Stimulated activated naive CD8-positive, alpha-beta T cell treated with anti-CD3 and anti-CD28 coated beads, Interleukin-15, Interleukin-2, amounts not matched to agents 100 U/mL and 50 U/mL, for 24 hours (primary cell): ENCODE results near the gene MYRFL.

Experiments
- ATAC-seq: fragments of 150-1000 bp; cut with Tn5 transposase; one replicate; pipeline ENCODE4 v1.10.0; 2021
- DNase-seq: peaks from one replicate; pipeline ENCODE4 v3.0.0; 2021

The MYRFL gene

GRCh38 chr12:69932676-69933552, 107.9 kb downstream of the MYRFL start:
- ATAC-seq = no peak

GRCh38 chr12:69934011-69934410, 109.0 kb downstream of the MYRFL start:
- DNase-seq (no peak), ATAC-seq (no peak)

More at GRCh38 chr12:69932676-69933552, 107.9 kb downstream of the MYRFL start:
- no peak for DNase-seq

- DNase-seq (no peak), ATAC-seq (no peak)
These were observed 110.6 kb downstream of the MYRFL start for GRCh38 chr12:69935651-69936100.

- ATAC-seq (no peak), DNase-seq (no peak)
These were observed 111.2 kb downstream of the MYRFL start for GRCh38 chr12:69936214-69936731.

DNA sequence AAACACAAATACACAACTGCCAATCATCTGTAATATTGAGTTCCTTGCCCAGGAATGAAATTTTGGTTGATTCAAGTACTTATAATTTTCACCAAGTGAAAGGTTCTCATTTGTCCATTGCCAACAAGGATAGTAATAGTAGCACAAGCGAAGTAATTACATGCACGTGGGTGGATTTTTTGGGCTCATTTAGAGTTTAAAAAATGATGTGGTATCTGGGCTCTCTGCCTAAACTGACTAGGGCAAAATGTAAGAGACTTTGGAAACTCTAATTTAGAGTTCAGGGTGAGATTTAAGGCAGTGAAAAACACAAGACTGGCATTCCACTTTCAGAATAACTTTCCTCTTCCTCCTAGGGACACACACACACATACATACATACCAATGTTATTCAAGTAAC, 111.7 kb downstream of the MYRFL start:
- DNase-seq = no peak
- ATAC-seq = no peak

DNA sequence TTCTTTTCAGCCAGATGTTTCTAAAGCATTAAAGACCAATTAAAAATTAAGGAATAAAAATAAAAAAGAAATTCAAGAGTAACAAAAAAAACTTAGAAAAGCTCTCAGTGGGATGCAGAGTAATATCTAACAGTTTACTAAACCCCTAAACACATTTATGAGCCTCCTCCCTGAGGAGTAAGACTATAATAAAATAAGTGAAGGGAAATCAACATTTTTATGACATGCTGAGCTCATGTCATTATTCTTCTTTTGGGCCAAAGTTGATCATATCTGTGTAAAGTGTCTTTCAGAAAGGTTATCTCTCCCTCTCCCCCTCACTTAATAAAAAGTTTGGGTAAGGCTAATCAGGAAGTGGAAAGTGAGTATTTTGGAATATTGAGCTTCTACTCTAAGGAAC, 122.1 kb downstream of the MYRFL start:
- DNase-seq (no peak), ATAC-seq (no peak)

DNA sequence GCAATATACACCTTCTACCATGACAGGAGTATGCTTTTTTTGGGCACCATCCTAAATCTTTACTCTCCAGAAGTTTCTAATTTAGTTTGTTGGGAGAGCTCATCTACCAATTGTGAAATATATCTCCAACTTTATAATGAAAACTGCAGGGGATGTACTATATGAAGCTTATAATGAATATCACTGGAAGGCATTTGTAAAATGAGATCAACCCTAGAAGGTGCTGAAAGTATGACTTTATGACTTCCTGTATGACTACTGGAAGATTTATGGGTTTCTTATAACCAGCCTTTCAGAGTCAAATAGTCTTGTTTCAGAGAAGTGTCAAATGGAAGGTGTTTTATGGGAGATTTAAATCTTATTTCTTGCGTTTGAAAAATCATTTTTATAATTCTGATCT, 122.9 kb downstream of the MYRFL start:
- ATAC-seq (no peak), DNase-seq (no peak)

- ATAC-seq = no peak
- DNase-seq = no peak
These were observed 123.8 kb downstream of the MYRFL start for GRCh38 chr12:69948851-69949250.

DNA sequence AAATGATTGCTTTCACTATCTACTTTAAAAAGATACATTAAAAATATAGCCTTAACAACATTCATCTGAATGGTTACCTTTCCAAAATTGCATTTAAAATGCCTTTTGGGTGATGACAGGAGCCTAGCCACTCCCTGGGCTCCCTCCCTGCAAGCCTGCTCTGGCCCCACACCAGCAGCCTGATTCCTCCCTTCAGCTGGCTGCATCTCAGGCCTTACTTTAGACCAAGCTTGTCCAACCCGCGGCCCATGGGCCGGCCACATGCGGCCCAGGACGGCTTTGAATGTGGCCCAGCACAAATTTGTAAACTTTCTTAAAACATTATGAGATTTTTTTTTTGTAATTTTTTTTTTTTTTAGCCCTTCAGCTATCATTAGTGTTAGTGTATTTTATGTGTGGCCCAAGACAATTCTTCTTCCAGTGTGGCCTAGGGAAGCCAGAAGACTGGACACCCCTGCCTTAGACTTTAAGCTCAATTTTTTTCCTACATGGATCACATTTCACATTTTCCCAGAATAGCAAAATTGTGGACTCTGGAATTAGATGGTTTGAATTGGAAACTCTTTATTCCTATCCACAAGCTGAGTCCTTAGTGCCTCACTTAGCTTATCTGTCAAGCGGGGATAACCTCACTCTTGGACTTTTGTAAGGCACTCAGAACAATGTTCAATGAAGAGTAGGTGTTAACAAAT, 124.4 kb downstream of the MYRFL start:
- no peak for DNase-seq
- no peak for ATAC-seq

- DNase-seq (no peak), ATAC-seq (no peak)
These were observed 126.1 kb downstream of the MYRFL start for GRCh38 chr12:69951108-69951507.

GRCh38 chr12:69952890-69953289, 127.9 kb downstream of the MYRFL start:
- no peak for ATAC-seq
- DNase-seq = no peak

DNA sequence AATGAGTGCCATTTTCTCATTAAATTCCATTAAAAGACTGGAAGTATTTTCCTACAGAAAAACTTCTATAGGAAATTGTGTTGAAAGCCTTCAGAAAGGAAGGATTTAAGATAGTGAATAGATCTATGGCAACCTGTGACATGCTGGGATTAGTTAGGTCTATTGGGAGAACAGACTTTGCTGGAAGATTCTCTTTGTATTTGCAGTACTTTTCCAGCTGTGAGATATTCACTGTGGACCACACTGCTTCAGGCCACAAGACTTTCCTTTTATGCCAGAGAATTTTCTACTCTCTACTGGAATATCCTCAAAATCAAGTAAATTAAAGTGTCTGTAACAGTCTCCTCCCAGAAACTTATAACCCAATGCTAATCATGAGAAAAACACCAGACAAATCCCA, 136.2 kb downstream of the MYRFL start:
- DNase-seq = no peak
- ATAC-seq = no peak

DNA sequence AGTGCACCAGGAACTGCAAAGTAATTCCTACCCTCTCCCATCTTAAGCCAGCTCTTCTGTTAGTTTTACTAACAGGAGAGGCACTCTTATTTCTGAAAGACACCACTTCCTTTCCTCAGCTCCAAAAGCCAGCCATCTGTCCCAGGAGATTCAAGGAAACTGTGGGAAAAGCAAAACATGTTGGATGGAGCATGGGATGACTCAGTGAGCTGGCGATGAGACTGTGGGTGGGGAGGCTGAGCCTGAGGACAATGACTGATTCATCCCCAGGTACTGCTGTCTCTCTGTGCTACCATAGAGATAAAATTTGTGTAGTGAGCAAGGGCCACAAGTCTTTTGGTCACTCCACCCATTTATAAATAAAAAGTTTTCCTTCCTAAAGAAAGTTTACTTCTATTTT, 141.4 kb downstream of the MYRFL start:
- ATAC-seq = no peak
- DNase-seq = no peak

DNA sequence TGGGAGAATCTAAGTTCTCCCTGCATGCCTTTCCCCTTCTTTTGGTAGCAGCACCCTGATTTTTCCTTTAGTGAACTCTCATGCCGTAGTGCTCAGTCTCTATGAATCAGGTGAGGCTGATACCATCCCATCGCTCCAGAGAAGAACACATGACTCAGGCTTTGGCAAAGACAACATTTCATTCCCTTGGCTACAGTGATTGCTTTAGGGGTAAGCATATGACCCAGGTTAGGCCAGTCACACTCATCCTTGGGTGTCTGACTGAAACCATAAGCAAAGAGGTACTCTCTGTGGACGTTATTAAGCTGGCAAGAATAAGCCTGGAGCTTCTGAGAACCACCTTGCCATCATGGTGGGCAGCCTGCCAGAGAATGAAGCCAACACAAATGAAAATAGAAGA, 141.8 kb downstream of the MYRFL start:
- DNase-seq (no peak), ATAC-seq (no peak)

- DNase-seq (no peak), ATAC-seq (no peak)
These were observed 144.0 kb downstream of the MYRFL start for GRCh38 chr12:69969011-69969410.

DNA sequence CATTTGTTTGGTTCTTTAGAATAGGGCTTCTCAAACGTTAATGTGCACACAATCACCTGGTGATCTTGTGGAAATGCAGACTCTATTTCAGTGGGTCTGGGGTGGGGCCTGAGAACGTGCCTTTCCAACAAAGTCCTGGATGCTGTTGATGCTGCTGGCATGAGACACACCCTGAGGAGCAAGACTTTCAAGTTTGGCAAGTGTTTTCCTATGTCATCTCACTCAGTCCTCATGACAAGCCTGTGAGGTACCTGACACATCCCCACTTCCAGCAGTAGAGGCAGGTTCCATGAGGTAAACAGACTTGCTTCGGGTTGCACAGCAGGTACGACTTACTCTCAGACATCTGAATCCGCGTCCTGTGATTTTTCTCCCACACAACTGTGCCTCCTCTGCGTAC, 147.1 kb downstream of the MYRFL start:
- no peak for DNase-seq
- ATAC-seq = no peak

DNA sequence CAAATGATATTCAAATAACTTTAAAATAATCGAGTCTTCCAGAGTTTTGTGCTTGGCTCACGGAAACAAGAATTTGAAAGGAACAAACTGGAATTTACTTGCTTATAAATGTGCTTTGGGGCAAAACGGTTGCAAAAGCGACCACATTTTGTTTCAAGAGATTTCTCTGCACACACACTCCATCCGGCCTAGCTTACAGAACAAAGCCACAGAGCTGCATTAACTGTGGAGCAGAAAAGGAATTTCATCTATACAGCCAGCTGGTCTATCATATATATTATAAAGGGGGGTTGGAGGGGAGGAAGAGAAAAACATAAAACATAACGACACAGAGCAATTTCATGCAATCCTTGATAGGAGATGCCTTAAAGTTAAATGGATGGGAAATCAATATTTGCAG, 153.0 kb downstream of the MYRFL start:
- ATAC-seq = no peak

GRCh38 chr12:69981881-69982475, 157.0 kb downstream of the MYRFL start:
- no peak for ATAC-seq
- no peak for DNase-seq

More for the DNA sequence above, 153.0 kb downstream of the MYRFL start:
- no peak for DNase-seq

GRCh38 chr12:69984241-69984640, 159.2 kb downstream of the MYRFL start:
- DNase-seq = no peak
- no peak for ATAC-seq

- peak; percentile 14 for DNase-seq
- ATAC-seq = no peak
These were observed 160.6 kb downstream of the MYRFL start for GRCh38 chr12:69985656-69986055.

DNA sequence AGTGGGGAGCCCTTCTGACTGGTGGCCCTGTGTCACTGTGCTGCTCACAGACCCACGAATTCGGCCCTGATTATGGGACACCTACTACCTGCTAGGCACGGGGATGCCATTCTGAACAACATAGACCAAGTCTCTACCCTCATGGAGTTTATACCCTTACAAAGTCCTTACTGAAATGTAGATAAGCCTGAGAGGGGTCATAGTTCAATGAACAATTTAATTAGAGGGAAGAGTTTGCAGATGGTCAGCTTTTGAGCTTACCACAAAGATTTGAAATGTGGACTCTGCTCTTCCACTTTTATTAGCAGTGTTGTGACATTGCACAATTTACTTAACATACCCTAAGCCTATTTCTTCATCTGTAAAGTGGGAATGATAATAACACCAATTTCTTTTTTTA, 161.1 kb downstream of the MYRFL start:
- ATAC-seq (no peak), DNase-seq (no peak)

- ATAC-seq (no peak), DNase-seq (no peak)
These were observed 162.6 kb downstream of the MYRFL start for GRCh38 chr12:69987579-69988091.
